C4-2B (cell line): Measurements from ENCODE around the gene UPP1.
"Not testable (repeated sequence)": the region's sequence is repeated elsewhere in the genome, so short reads cannot be mapped to it uniquely, and the experiment has no call there.

Source experiments
- H3K27ac ChIP-seq: fragments of 450-650 bp; 2 replicates; pipeline ENCODE4 v1.5.1; 2017
- ZFX ChIP-seq: fragments of 450-650 bp; IDR thresholded peaks from 2 replicates; pipeline ENCODE4 v1.6.1; 2017
- TF ChIP-seq, protein P1 (sequence below): fragments of 450-650 bp; conservative IDR thresholded peaks from 2 replicates; pipeline ENCODE4 v1.5.1; 2017; ENCODE audit warnings: mild to moderate bottlenecking

Gene UPP1

GRCh38 chr7:48063985-48064384 is 25.1 kb upstream of the UPP1 start:
- TF ChIP-seq, protein P1, sequence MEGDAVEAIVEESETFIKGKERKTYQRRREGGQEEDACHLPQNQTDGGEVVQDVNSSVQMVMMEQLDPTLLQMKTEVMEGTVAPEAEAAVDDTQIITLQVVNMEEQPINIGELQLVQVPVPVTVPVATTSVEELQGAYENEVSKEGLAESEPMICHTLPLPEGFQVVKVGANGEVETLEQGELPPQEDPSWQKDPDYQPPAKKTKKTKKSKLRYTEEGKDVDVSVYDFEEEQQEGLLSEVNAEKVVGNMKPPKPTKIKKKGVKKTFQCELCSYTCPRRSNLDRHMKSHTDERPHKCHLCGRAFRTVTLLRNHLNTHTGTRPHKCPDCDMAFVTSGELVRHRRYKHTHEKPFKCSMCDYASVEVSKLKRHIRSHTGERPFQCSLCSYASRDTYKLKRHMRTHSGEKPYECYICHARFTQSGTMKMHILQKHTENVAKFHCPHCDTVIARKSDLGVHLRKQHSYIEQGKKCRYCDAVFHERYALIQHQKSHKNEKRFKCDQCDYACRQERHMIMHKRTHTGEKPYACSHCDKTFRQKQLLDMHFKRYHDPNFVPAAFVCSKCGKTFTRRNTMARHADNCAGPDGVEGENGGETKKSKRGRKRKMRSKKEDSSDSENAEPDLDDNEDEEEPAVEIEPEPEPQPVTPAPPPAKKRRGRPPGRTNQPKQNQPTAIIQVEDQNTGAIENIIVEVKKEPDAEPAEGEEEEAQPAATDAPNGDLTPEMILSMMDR, result no peak
- no peak for TF ChIP-seq ZFX
- no peak overlapping the region for H3K27ac ChIP-seq

GRCh38 chr7:48067475-48067874 is 21.6 kb upstream of the UPP1 start:
- TF ChIP-seq ZFX, result no peak
- TF ChIP-seq, protein P1, result no peak
- no peak overlapping the region for H3K27ac ChIP-seq

- H3K27ac ChIP-seq, result no peak overlapping the region
- TF ChIP-seq, protein P1, result no peak
- TF ChIP-seq ZFX, result no peak
Observed at GRCh38 chr7:48074204-48074654, 14.8 kb upstream of the UPP1 start.

- TF ChIP-seq, protein P1, result no peak
- no peak for TF ChIP-seq ZFX
- H3K27ac ChIP-seq, result no peak overlapping the region
Observed at GRCh38 chr7:48077423-48077822, 11.6 kb upstream of the UPP1 start.

- H3K27ac ChIP-seq, result no peak overlapping the region
- TF ChIP-seq ZFX, result no peak
- TF ChIP-seq, protein P1, result no peak
Observed at GRCh38 chr7:48078470-48078869, 10.6 kb upstream of the UPP1 start.

- not testable (repeated sequence) for H3K27ac ChIP-seq
Observed at GRCh38 chr7:48082378-48082777, 6.7 kb upstream of the UPP1 start.

- TF ChIP-seq ZFX, result no peak
- TF ChIP-seq, protein P1, result no peak
- H3K27ac ChIP-seq, result no peak overlapping the region
Observed at GRCh38 chr7:48083114-48083830, 5.8 kb upstream of the UPP1 start.
